Fibroblast of lung (primary cell): Measurements from ENCODE around the gene HSD17B3. TPM values are rescaled to one million over a fixed set of nuclear protein-coding genes. Genes with fewer than 3 reads are reported as not detected.

ENCODE experiments used
- DNase-seq, 2 donors: peaks; one replicate each; pipeline versions ENCODE4 v3.0.0 to v3.0.0-alpha.2; 2010; ENCODE audit warnings: low read depth in 2 of 2
- H2AFZ ChIP-seq: 2 replicates; pipeline ENCODE4 v1.5.1; 2012; ENCODE audit warnings: low read length, control low read depth, inconsistent platforms
- H3K27ac ChIP-seq: 2 replicates; pipeline ENCODE4 v1.5.1; 2011; ENCODE audit warnings: low read length, control low read depth; ENCODE audit not compliant: insufficient read depth
- H3K27me3 ChIP-seq: 2 replicates; pipeline ENCODE4 v1.5.1; 2011; ENCODE audit warnings: mild to moderate bottlenecking, low read length; ENCODE audit not compliant: control insufficient read depth, insufficient read depth
- H3K36me3 ChIP-seq: 2 replicates; pipeline ENCODE4 v1.5.1; 2011; ENCODE audit warnings: low read length; ENCODE audit not compliant: control insufficient read depth, insufficient read depth
- H3K4me1 ChIP-seq: 2 replicates; pipeline ENCODE4 v1.5.1; 2011; ENCODE audit warnings: low read length; ENCODE audit not compliant: control insufficient read depth, insufficient read depth; ENCODE audit errors: extremely low read depth
- H3K4me2 ChIP-seq: 2 replicates; pipeline ENCODE4 v1.5.1; 2011; ENCODE audit warnings: low read length, control low read depth; ENCODE audit not compliant: insufficient read depth; ENCODE audit errors: extremely low read depth
- H3K4me3 ChIP-seq, 4 experiments: fragments of 200-600 bp in 1 of 4; sonication (generic) in 1 of 4; replicated peaks in 1 of 4; 2 replicates each; pipeline ENCODE4 v1.5.1; 2011 to 2016; ENCODE audit warnings: low read length in 4 of 4, low read depth in 3 of 4, mild to moderate bottlenecking in 3 of 4, control low read depth in 2 of 4, inconsistent platforms in 1 of 4, mixed read lengths in 1 of 4; ENCODE audit not compliant: insufficient read depth in 1 of 4; ENCODE audit errors: control extremely low read depth in 1 of 4
- H3K79me2 ChIP-seq: 2 replicates; pipeline ENCODE4 v1.5.1; 2012; ENCODE audit warnings: mild to moderate bottlenecking, low read length, inconsistent platforms; ENCODE audit not compliant: control insufficient read depth, insufficient read depth
- H3K9ac ChIP-seq: 2 replicates; pipeline ENCODE4 v1.5.1; 2011; ENCODE audit warnings: mild to moderate bottlenecking, low read length, control low read depth; ENCODE audit not compliant: insufficient read depth
- H3K9me3 ChIP-seq: 2 replicates; pipeline ENCODE4 v1.5.1; 2012; ENCODE audit warnings: low read depth, low read length; ENCODE audit not compliant: control insufficient read depth, insufficient read depth
- H4K20me1 ChIP-seq: 2 replicates; pipeline ENCODE4 v1.5.1; 2011; ENCODE audit warnings: low read length; ENCODE audit not compliant: control insufficient read depth, insufficient read depth; ENCODE audit errors: extremely low read depth
- CTCF ChIP-seq, 2 donors: IDR thresholded peaks in 1 of 2; conservative IDR thresholded peaks in 1 of 2; 1 replicate in 1 of 2; 2 replicates in 1 of 2; pipeline ENCODE4 v1.5.1; 2011 to 2012; ENCODE audit warnings: low read length in 2 of 2, control low read depth in 1 of 2, inconsistent platforms in 1 of 2, low read depth in 1 of 2, mild to moderate bottlenecking in 1 of 2
- EZH2 ChIP-seq: IDR thresholded peaks from 2 replicates; pipeline ENCODE4 v1.5.1; 2012; ENCODE audit warnings: low read length, control low read depth, mild to moderate bottlenecking; ENCODE audit errors: missing control alignments
- polyA plus RNA-seq, 2 donors: library from polyadenylated mRNA; depleted of rRNA in 1 of 2; stranded (reverse) in 1 of 2; unstranded in 1 of 2; fragments of >200 nt; gene quantifications; 2 replicates each; pipeline ENCODE4 v1.2.1, GENCODE V29; 2011 to 2012; ENCODE audit warnings: missing spikeins in 1 of 2
- total RNA-seq: library from RNA; depleted of rRNA; stranded (reverse); fragments of >200 nt; gene quantifications from 2 replicates; pipeline ENCODE4 v1.2.1, GENCODE V29; 2014

Gene HSD17B3
- total and polyA plus RNA-seq, 2 donors (not counting 1 experiment from before 2014, with no cell fraction given) = 0.17 TPM; not detected in 1

- Histone ChIP-seq H4K20me1 (no peaks in the 10 kb centered on the region), H3K79me2 (no peaks in the 10 kb centered on the region), H3K4me2 (no peak overlapping the region), H3K27ac (no peak overlapping the region), H3K9me3 (no peaks in the 10 kb centered on the region), H3K4me3 (no peak overlapping the region), H3K4me1 (no peaks in the 10 kb centered on the region), H3K9ac (no peak overlapping the region), H2AFZ (no peak overlapping the region), H3K36me3 (no peaks in the 10 kb centered on the region), H3K27me3 (no peaks in the 10 kb centered on the region)
- no peak for TF ChIP-seq CTCF (conservative IDR thresholded peaks at IDR 0.05 in 1 of 2, IDR thresholded peaks at IDR 0.05 in 1 of 2; ENCODE audit: low read depth in 1 of 2, low read length in 2 of 2)
- no peak for TF ChIP-seq EZH2
- DNase-seq = no peak
These were observed 43.0 kb downstream of the HSD17B3 start for GRCh38 chr9:96258967-96259366.

- Histone ChIP-seq H3K36me3 (no peaks in the 10 kb centered on the region), H4K20me1 (no peaks in the 10 kb centered on the region), H3K4me3 (no peak overlapping the region), H3K9ac (no peak overlapping the region), H3K4me1 (no peaks in the 10 kb centered on the region), H3K79me2 (no peaks in the 10 kb centered on the region), H3K27ac (no peak overlapping the region), H3K27me3 (no peaks in the 10 kb centered on the region), H2AFZ (no peak overlapping the region), H3K9me3 (no peaks in the 10 kb centered on the region), H3K4me2 (no peak overlapping the region)
- DNase-seq = peak in 1 of 2 donors; percentile 69
- TF ChIP-seq CTCF (conservative IDR thresholded peaks at IDR 0.05 in 1 of 2, IDR thresholded peaks at IDR 0.05 in 1 of 2; ENCODE audit: low read depth in 1 of 2, low read length in 2 of 2) = no peak
- no peak for TF ChIP-seq EZH2
These were observed 45.2 kb downstream of the HSD17B3 start for GRCh38 chr9:96256800-96257199.

DNA sequence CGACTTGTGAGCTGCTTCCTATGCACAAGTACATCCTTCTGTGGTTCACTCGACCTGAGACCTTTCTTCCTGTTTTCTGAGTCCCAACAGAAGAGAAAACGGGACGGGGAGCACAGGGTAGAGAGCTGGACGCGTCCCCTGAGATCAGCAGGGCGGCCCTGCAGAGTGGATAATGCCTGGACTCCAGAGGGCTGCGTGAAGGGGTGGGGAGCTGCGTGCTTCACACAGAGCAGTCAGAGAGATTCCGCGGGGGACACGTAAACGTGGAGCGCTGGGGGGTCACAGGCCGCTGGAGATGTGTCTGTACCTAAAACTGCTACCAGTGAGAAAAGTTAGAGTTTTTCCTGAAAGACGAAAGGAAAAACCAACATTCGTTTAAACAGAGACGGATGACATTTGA is 46.3 kb downstream of the HSD17B3 start:
- no peak for DNase-seq
- no peak overlapping the region for H3K9ac ChIP-seq
- no peaks in the 10 kb centered on the region for H3K36me3 ChIP-seq
- no peaks in the 10 kb centered on the region for H3K79me2 ChIP-seq
- H3K4me1 ChIP-seq = no peaks in the 10 kb centered on the region
- H3K4me2 ChIP-seq = no peak overlapping the region
- H4K20me1 ChIP-seq = no peaks in the 10 kb centered on the region
- no peaks in the 10 kb centered on the region for H3K27me3 ChIP-seq
- TF ChIP-seq EZH2 (no peak), CTCF (conservative IDR thresholded peaks at IDR 0.05 in 1 of 2, IDR thresholded peaks at IDR 0.05 in 1 of 2; ENCODE audit: low read depth in 1 of 2, low read length in 2 of 2) (no peak)
- no peaks in the 10 kb centered on the region for H3K9me3 ChIP-seq
- no peak overlapping the region for H2AFZ ChIP-seq
- H3K4me3 ChIP-seq = no peak overlapping the region
- H3K27ac ChIP-seq = no peak overlapping the region
